Measurements from ENCODE around the gene PPME1.

DNA sequence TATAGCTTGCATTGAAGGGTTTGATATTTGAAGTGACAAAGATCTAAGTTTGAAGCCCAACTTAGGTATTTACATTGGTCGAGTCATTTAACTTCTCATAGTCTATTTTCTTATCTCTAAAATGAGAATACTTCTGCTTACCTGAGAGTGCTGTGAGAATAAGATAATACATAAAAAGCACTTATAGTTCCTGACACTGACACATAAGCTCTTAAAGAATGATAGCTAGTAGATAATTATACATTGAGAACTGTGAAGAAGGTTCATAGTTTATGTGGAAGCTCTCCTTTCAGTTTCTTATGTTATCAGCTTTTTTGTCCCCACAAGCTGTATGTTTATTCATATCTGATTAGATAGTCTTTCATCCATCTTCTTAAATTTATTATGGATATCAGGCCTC, 4.8 kb downstream of the PPME1 start:
- TF ChIP-seq, protein P1, sequence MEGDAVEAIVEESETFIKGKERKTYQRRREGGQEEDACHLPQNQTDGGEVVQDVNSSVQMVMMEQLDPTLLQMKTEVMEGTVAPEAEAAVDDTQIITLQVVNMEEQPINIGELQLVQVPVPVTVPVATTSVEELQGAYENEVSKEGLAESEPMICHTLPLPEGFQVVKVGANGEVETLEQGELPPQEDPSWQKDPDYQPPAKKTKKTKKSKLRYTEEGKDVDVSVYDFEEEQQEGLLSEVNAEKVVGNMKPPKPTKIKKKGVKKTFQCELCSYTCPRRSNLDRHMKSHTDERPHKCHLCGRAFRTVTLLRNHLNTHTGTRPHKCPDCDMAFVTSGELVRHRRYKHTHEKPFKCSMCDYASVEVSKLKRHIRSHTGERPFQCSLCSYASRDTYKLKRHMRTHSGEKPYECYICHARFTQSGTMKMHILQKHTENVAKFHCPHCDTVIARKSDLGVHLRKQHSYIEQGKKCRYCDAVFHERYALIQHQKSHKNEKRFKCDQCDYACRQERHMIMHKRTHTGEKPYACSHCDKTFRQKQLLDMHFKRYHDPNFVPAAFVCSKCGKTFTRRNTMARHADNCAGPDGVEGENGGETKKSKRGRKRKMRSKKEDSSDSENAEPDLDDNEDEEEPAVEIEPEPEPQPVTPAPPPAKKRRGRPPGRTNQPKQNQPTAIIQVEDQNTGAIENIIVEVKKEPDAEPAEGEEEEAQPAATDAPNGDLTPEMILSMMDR (IDR thresholded peaks at IDR 0.05 in 2 of 3, conservative IDR thresholded peaks at IDR 0.05 in 1 of 3; ENCODE audit: borderline replicate concordance in 1 of 3, insufficient read depth in 1 of 3, low read depth in 2 of 3, low read length in 2 of 3), result no peak
- no peak for TF ChIP-seq POLR2AphosphoS5 (IDR thresholded peaks at IDR 0.05; ENCODE audit: low read depth, low read length)
